ENCODE data around the gene KIAA1328. TPM values are rescaled to one million over a fixed set of nuclear protein-coding genes. Genes with fewer than 3 reads are reported as not detected.

Gene KIAA1328
- total and polyA plus RNA-seq, 4 donors, result 0.95 to 7.4 (median 2.9) TPM

- TF ChIP-seq YY1 (IDR thresholded peaks at IDR 0.05), result no peak
- TF ChIP-seq ZBTB33 (IDR thresholded peaks at IDR 0.05), result no peak
- TF ChIP-seq, protein P1, sequence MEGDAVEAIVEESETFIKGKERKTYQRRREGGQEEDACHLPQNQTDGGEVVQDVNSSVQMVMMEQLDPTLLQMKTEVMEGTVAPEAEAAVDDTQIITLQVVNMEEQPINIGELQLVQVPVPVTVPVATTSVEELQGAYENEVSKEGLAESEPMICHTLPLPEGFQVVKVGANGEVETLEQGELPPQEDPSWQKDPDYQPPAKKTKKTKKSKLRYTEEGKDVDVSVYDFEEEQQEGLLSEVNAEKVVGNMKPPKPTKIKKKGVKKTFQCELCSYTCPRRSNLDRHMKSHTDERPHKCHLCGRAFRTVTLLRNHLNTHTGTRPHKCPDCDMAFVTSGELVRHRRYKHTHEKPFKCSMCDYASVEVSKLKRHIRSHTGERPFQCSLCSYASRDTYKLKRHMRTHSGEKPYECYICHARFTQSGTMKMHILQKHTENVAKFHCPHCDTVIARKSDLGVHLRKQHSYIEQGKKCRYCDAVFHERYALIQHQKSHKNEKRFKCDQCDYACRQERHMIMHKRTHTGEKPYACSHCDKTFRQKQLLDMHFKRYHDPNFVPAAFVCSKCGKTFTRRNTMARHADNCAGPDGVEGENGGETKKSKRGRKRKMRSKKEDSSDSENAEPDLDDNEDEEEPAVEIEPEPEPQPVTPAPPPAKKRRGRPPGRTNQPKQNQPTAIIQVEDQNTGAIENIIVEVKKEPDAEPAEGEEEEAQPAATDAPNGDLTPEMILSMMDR (IDR thresholded peaks at IDR 0.05; ENCODE audit: low read depth, low read length, missing input control), result no peak
- TF ChIP-seq HNF4A (conservative IDR thresholded peaks at IDR 0.05), result no peak
- TF ChIP-seq FOXA1 (IDR thresholded peaks at IDR 0.05), result no peak
- TF ChIP-seq TAF1 (conservative IDR thresholded peaks at IDR 0.05), result no peak
- no peak for TF ChIP-seq RXRA (IDR thresholded peaks at IDR 0.05)
- TF ChIP-seq FOXA2 (IDR thresholded peaks at IDR 0.05), result no peak
- TF ChIP-seq, protein P2, sequence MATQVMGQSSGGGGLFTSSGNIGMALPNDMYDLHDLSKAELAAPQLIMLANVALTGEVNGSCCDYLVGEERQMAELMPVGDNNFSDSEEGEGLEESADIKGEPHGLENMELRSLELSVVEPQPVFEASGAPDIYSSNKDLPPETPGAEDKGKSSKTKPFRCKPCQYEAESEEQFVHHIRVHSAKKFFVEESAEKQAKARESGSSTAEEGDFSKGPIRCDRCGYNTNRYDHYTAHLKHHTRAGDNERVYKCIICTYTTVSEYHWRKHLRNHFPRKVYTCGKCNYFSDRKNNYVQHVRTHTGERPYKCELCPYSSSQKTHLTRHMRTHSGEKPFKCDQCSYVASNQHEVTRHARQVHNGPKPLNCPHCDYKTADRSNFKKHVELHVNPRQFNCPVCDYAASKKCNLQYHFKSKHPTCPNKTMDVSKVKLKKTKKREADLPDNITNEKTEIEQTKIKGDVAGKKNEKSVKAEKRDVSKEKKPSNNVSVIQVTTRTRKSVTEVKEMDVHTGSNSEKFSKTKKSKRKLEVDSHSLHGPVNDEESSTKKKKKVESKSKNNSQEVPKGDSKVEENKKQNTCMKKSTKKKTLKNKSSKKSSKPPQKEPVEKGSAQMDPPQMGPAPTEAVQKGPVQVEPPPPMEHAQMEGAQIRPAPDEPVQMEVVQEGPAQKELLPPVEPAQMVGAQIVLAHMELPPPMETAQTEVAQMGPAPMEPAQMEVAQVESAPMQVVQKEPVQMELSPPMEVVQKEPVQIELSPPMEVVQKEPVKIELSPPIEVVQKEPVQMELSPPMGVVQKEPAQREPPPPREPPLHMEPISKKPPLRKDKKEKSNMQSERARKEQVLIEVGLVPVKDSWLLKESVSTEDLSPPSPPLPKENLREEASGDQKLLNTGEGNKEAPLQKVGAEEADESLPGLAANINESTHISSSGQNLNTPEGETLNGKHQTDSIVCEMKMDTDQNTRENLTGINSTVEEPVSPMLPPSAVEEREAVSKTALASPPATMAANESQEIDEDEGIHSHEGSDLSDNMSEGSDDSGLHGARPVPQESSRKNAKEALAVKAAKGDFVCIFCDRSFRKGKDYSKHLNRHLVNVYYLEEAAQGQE (IDR thresholded peaks at IDR 0.05), result no peak
- TF ChIP-seq NR2F2 (IDR thresholded peaks at IDR 0.05), result no peak
- WGBS, result 92% methylated on average over 2 of the region's 2 CpGs
- no peak overlapping the region for H3K9ac ChIP-seq (ENCODE audit: low read depth in 1 of 2, low read length in 2 of 2)
- no peak overlapping the region for H3K27ac ChIP-seq (ENCODE audit: low read depth in 1 of 2, low read length in 2 of 2)
- H3K9me3 ChIP-seq (ENCODE audit: control insufficient read depth in 4 of 4, low read length in 3 of 4), result peaks cover 0 to 2% (median 0%) of the 10 kb centered on the region in 4 donors
- no peak for DNase-seq (ENCODE audit: low spot score)
- H3K4me3 ChIP-seq (ENCODE audit: low read depth in 1 of 3, low read length in 3 of 3), result no peak overlapping the region
- no peaks in the 10 kb centered on the region for H3K36me3 ChIP-seq (ENCODE audit: control insufficient read depth in 4 of 4, insufficient read depth in 3 of 4, low read depth in 1 of 4, low read length in 3 of 4)
- no peaks in the 10 kb centered on the region for H3K27me3 ChIP-seq (ENCODE audit: control insufficient read depth in 4 of 4, insufficient read depth in 4 of 4, low read length in 3 of 4)
- no peaks in the 10 kb centered on the region for H3K4me1 ChIP-seq (ENCODE audit: control insufficient read depth in 4 of 4, insufficient read depth in 4 of 4, low read length in 3 of 4)
Observed at GRCh38 chr18:36977121-36977520, 148.2 kb downstream of the KIAA1328 start.

GRCh38 chr18:36993068-36993467 lies 164.1 kb downstream of the KIAA1328 start:
- peaks cover 0 to 1% (median 0%) of the 10 kb centered on the region in 4 donors for H3K36me3 ChIP-seq (ENCODE audit: control insufficient read depth in 4 of 4, insufficient read depth in 3 of 4, low read depth in 1 of 4, low read length in 3 of 4)
- no peak overlapping the region for H3K4me3 ChIP-seq (ENCODE audit: low read depth in 1 of 3, low read length in 3 of 3)
- no peak for DNase-seq (ENCODE audit: low spot score)
- no peaks in the 10 kb centered on the region for H3K9me3 ChIP-seq (ENCODE audit: control insufficient read depth in 4 of 4, low read length in 3 of 4)
- TF ChIP-seq JUND (IDR thresholded peaks at IDR 0.05) (no peak), EGR1 (IDR thresholded peaks at IDR 0.05; ENCODE audit: low read depth in 2 of 2) (no peak)
- H3K27ac ChIP-seq (ENCODE audit: low read depth in 1 of 2, low read length in 2 of 2), result no peak overlapping the region
- H3K4me1 ChIP-seq (ENCODE audit: control insufficient read depth in 4 of 4, insufficient read depth in 4 of 4, low read length in 3 of 4), result no peaks in the 10 kb centered on the region
- H3K27me3 ChIP-seq (ENCODE audit: control insufficient read depth in 4 of 4, insufficient read depth in 4 of 4, low read length in 3 of 4), result no peaks in the 10 kb centered on the region
- H3K9ac ChIP-seq (ENCODE audit: low read depth in 1 of 2, low read length in 2 of 2), result no peak overlapping the region

- Histone ChIP-seq H3K9ac (ENCODE audit: low read depth in 1 of 2, low read length in 2 of 2) (no peak overlapping the region), H3K9me3 (ENCODE audit: control insufficient read depth in 4 of 4, low read length in 3 of 4) (peaks cover 0 to 2% (median 0%) of the 10 kb centered on the region in 4 donors), H3K36me3 (ENCODE audit: control insufficient read depth in 4 of 4, insufficient read depth in 3 of 4, low read depth in 1 of 4, low read length in 3 of 4) (no peaks in the 10 kb centered on the region), H3K4me1 (ENCODE audit: control insufficient read depth in 4 of 4, insufficient read depth in 4 of 4, low read length in 3 of 4) (no peaks in the 10 kb centered on the region), H3K4me3 (ENCODE audit: low read depth in 1 of 3, low read length in 3 of 3) (no peak overlapping the region), H3K27ac (ENCODE audit: low read depth in 1 of 2, low read length in 2 of 2) (no peak overlapping the region), H3K27me3 (ENCODE audit: control insufficient read depth in 4 of 4, insufficient read depth in 4 of 4, low read length in 3 of 4) (no peaks in the 10 kb centered on the region)
- TF ChIP-seq SP1 (IDR thresholded peaks at IDR 0.05) (no peak), HNF4G (IDR thresholded peaks at IDR 0.05) (no peak), YY1 (IDR thresholded peaks at IDR 0.05) (no peak), ATF3 (IDR thresholded peaks at IDR 0.05) (no peak), RAD21 (IDR thresholded peaks at IDR 0.05) (no peak), ZBTB33 (IDR thresholded peaks at IDR 0.05) (no peak), EGR1 (IDR thresholded peaks at IDR 0.05; ENCODE audit: low read depth in 2 of 2) (no peak), HNF4A (conservative IDR thresholded peaks at IDR 0.05) (no peak), JUND (IDR thresholded peaks at IDR 0.05) (no peak)
- TF ChIP-seq, protein P1 (IDR thresholded peaks at IDR 0.05; ENCODE audit: low read depth, low read length, missing input control), result no peak
- no peak for DNase-seq (ENCODE audit: low spot score)
Observed at GRCh38 chr18:37006742-37007141, 177.8 kb downstream of the KIAA1328 start.
